Measurements from ENCODE around the gene PLD2.

GRCh38 chr17:4808378-4808767 lies 1.4 kb downstream of the PLD2 start:
- TF ChIP-seq CTCF (IDR thresholded peaks at IDR 0.05; ENCODE audit: low read depth, low read length, poor library complexity, severe bottlenecking): no peak
- no peak for TF ChIP-seq EZH2phosphoT487 (IDR thresholded peaks at IDR 0.05; ENCODE audit: borderline replicate concordance, low read length)

All from DOHH2 (cell line).